Measurements from ENCODE around the gene TNFSF15. TPM values are rescaled to one million over a fixed set of nuclear protein-coding genes. Genes with fewer than 3 reads are reported as not detected.
A peak's percentile ranks its signal among the peaks of the same experiment; 100 is the strongest.

TNFSF15 gene
- total RNA-seq, 1 donor = under 0.01 TPM

- Histone ChIP-seq H2AFZ (ENCODE audit: low read length) (no peak overlapping the region), H3K9me3 (ENCODE audit: low read depth, low read length) (peaks cover 1% of the 10 kb centered on the region), H3K79me2 (ENCODE audit: insufficient read depth, low read length) (no peaks in the 10 kb centered on the region), H3K4me2 (ENCODE audit: insufficient read depth, low read length) (no peak overlapping the region), H3K27ac (ENCODE audit: low read depth, low read length) (no peak overlapping the region), H3K4me1 (ENCODE audit: insufficient read depth, low read length) (no peaks in the 10 kb centered on the region), H3K36me3 (ENCODE audit: insufficient read depth, low read length) (no peaks in the 10 kb centered on the region), H3K4me3 (ENCODE audit: insufficient read depth, low read length) (no peak overlapping the region), H4K20me1 (ENCODE audit: insufficient read depth, low read length) (no peaks in the 10 kb centered on the region), H3K27me3 (ENCODE audit: insufficient read depth, low read length) (peaks cover 2% of the 10 kb centered on the region)
- DNase-seq (ENCODE audit: insufficient read length, low spot score, missing footprints) = peak; percentile 4
- TF ChIP-seq CTCF (IDR thresholded peaks at IDR 0.05; ENCODE audit: extremely low read depth, low read depth, low read length) = no peak
These were observed 32.1 kb upstream of the TNFSF15 start for GRCh38 chr9:114837923-114838322.

GRCh38 chr9:114836769-114837168, 30.9 kb upstream of the TNFSF15 start:
- H3K79me2 ChIP-seq (ENCODE audit: insufficient read depth, low read length) = no peaks in the 10 kb centered on the region
- no peak for TF ChIP-seq CTCF (IDR thresholded peaks at IDR 0.05; ENCODE audit: extremely low read depth, low read depth, low read length)

GRCh38 chr9:114834386-114834785, 28.5 kb upstream of the TNFSF15 start:
- DNase-seq (ENCODE audit: insufficient read length, low spot score, missing footprints) = no peak
- no peak overlapping the region for H2AFZ ChIP-seq (ENCODE audit: low read length)
- no peaks in the 10 kb centered on the region for H3K4me1 ChIP-seq (ENCODE audit: insufficient read depth, low read length)
- H3K36me3 ChIP-seq (ENCODE audit: insufficient read depth, low read length) = no peaks in the 10 kb centered on the region
- H3K4me3 ChIP-seq (ENCODE audit: insufficient read depth, low read length) = no peak overlapping the region
- no peak for TF ChIP-seq CTCF (IDR thresholded peaks at IDR 0.05; ENCODE audit: extremely low read depth, low read depth, low read length)
- no peak overlapping the region for H3K27ac ChIP-seq (ENCODE audit: low read depth, low read length)
- H3K9me3 ChIP-seq (ENCODE audit: low read depth, low read length) = no peaks in the 10 kb centered on the region
- no peaks in the 10 kb centered on the region for H4K20me1 ChIP-seq (ENCODE audit: insufficient read depth, low read length)
- peaks cover 2% of the 10 kb centered on the region for H3K27me3 ChIP-seq (ENCODE audit: insufficient read depth, low read length)
- H3K4me2 ChIP-seq (ENCODE audit: insufficient read depth, low read length) = no peak overlapping the region
- no peaks in the 10 kb centered on the region for H3K79me2 ChIP-seq (ENCODE audit: insufficient read depth, low read length)

More at GRCh38 chr9:114836769-114837168, 30.9 kb upstream of the TNFSF15 start:
- no peak overlapping the region for H3K4me2 ChIP-seq (ENCODE audit: insufficient read depth, low read length)
- no peaks in the 10 kb centered on the region for H3K36me3 ChIP-seq (ENCODE audit: insufficient read depth, low read length)
- no peaks in the 10 kb centered on the region for H3K4me1 ChIP-seq (ENCODE audit: insufficient read depth, low read length)
- H3K9me3 ChIP-seq (ENCODE audit: low read depth, low read length) = no peaks in the 10 kb centered on the region
- H4K20me1 ChIP-seq (ENCODE audit: insufficient read depth, low read length) = no peaks in the 10 kb centered on the region
- peaks cover 2% of the 10 kb centered on the region for H3K27me3 ChIP-seq (ENCODE audit: insufficient read depth, low read length)
- H3K4me3 ChIP-seq (ENCODE audit: insufficient read depth, low read length) = no peak overlapping the region
- no peak overlapping the region for H3K27ac ChIP-seq (ENCODE audit: low read depth, low read length)
- H2AFZ ChIP-seq (ENCODE audit: low read length) = no peak overlapping the region
- no peak for DNase-seq (ENCODE audit: insufficient read length, low spot score, missing footprints)

GRCh38 chr9:114830546-114830945, 24.7 kb upstream of the TNFSF15 start:
- DNase-seq (ENCODE audit: insufficient read length, low spot score, missing footprints) = no peak

More at GRCh38 chr9:114830546-114830945, 24.7 kb upstream of the TNFSF15 start:
- Histone ChIP-seq H3K4me3 (ENCODE audit: insufficient read depth, low read length) (no peak overlapping the region), H4K20me1 (ENCODE audit: insufficient read depth, low read length) (no peaks in the 10 kb centered on the region), H3K4me1 (ENCODE audit: insufficient read depth, low read length) (no peaks in the 10 kb centered on the region), H3K9me3 (ENCODE audit: low read depth, low read length) (no peaks in the 10 kb centered on the region), H3K36me3 (ENCODE audit: insufficient read depth, low read length) (no peaks in the 10 kb centered on the region), H3K27ac (ENCODE audit: low read depth, low read length) (no peak overlapping the region), H2AFZ (ENCODE audit: low read length) (no peak overlapping the region), H3K27me3 (ENCODE audit: insufficient read depth, low read length) (peaks cover under 1% of the 10 kb centered on the region), H3K79me2 (ENCODE audit: insufficient read depth, low read length) (no peaks in the 10 kb centered on the region), H3K4me2 (ENCODE audit: insufficient read depth, low read length) (no peak overlapping the region)
- no peak for TF ChIP-seq CTCF (IDR thresholded peaks at IDR 0.05; ENCODE audit: extremely low read depth, low read depth, low read length)

Data from osteoblast (primary cell).